Memory B cell (primary cell): ENCODE data around the gene RASD2.
"Not testable (repeated sequence)": the region's sequence is repeated elsewhere in the genome, so short reads cannot be mapped to it uniquely, and the experiment has no call there.

Source experiments
- ATAC-seq: fragments of 150-1000 bp; cut with Tn5 transposase; 2 replicates; pipeline ENCODE4 v1.10.0; 2021; ENCODE audit warnings: low read depth, mild to moderate bottlenecking, moderate library complexity
- DNase-seq, 2 donors: peaks; one replicate each; pipeline ENCODE4 v3.0.0; 2022; ENCODE audit warnings: low spot score in 2 of 2
- H3K27ac Mint-ChIP-seq: one replicate; pipeline ENCODE4 v1.8.0; 2022; ENCODE audit warnings: mild to moderate bottlenecking, moderate library complexity, mixed read lengths
- H3K27me3 Mint-ChIP-seq: one replicate; pipeline ENCODE4 v1.8.0; 2022; ENCODE audit warnings: mixed read lengths
- H3K36me3 Mint-ChIP-seq: one replicate; pipeline ENCODE4 v1.8.0; 2022; ENCODE audit warnings: mild to moderate bottlenecking, mixed read lengths
- H3K4me1 Mint-ChIP-seq: one replicate; pipeline ENCODE4 v1.8.0; 2022; ENCODE audit warnings: mixed read lengths
- H3K4me3 Mint-ChIP-seq: one replicate; pipeline ENCODE4 v1.8.0; 2022; ENCODE audit warnings: mild to moderate bottlenecking, moderate library complexity, mixed read lengths
- H3K9me3 Mint-ChIP-seq: one replicate; pipeline ENCODE4 v1.8.0; 2022; ENCODE audit warnings: mixed read lengths

Gene RASD2

GRCh38 chr22:35510481-35510934, 30.1 kb upstream of the RASD2 start:
- no peak for ATAC-seq
- Mint-ChIP-seq H3K4me3 (no peak overlapping the region), H3K4me1 (no peaks in the 10 kb centered on the region), H3K36me3 (no peaks in the 10 kb centered on the region), H3K27me3 (peaks cover 14% of the 10 kb centered on the region), H3K27ac (no peak overlapping the region), H3K9me3 (peaks cover 1% of the 10 kb centered on the region)
- DNase-seq, result no peak

- Mint-ChIP-seq H3K36me3 (no peaks in the 10 kb centered on the region), H3K27me3 (peaks cover 15% of the 10 kb centered on the region), H3K4me1 (no peaks in the 10 kb centered on the region), H3K27ac (no peak overlapping the region), H3K4me3 (no peak overlapping the region), H3K9me3 (peaks cover 1% of the 10 kb centered on the region)
- ATAC-seq (no peak), DNase-seq (no peak)
Measured at GRCh38 chr22:35510951-35511350, 29.7 kb upstream of the RASD2 start.

- H3K4me3 Mint-ChIP-seq, result no peak overlapping the region
- H3K27me3 Mint-ChIP-seq, result peaks cover 25% of the 10 kb centered on the region
- H3K36me3 Mint-ChIP-seq, result no peaks in the 10 kb centered on the region
- no peak overlapping the region for H3K27ac Mint-ChIP-seq
- no peaks in the 10 kb centered on the region for H3K4me1 Mint-ChIP-seq
- no peak for DNase-seq
- no peak for ATAC-seq
- peaks cover 1% of the 10 kb centered on the region for H3K9me3 Mint-ChIP-seq
Measured at GRCh38 chr22:35514366-35514765, 26.3 kb upstream of the RASD2 start.

- H3K4me3 Mint-ChIP-seq, H3K4me1 Mint-ChIP-seq, ATAC-seq, H3K9me3 Mint-ChIP-seq, DNase-seq, H3K27ac Mint-ChIP-seq, H3K36me3 Mint-ChIP-seq: not testable (repeated sequence)
- peaks cover 28% of the 10 kb centered on the region for H3K27me3 Mint-ChIP-seq
Measured at GRCh38 chr22:35515952-35516351, 24.7 kb upstream of the RASD2 start.

GRCh38 chr22:35516723-35517122, 23.9 kb upstream of the RASD2 start:
- H3K27ac Mint-ChIP-seq, result no peak overlapping the region
- H3K36me3 Mint-ChIP-seq, result no peaks in the 10 kb centered on the region
- peaks cover 28% of the 10 kb centered on the region for H3K27me3 Mint-ChIP-seq
- no peaks in the 10 kb centered on the region for H3K4me1 Mint-ChIP-seq
- ATAC-seq (no peak), DNase-seq (no peak)
- H3K9me3 Mint-ChIP-seq, result no peaks in the 10 kb centered on the region
- H3K4me3 Mint-ChIP-seq, result no peak overlapping the region

DNA sequence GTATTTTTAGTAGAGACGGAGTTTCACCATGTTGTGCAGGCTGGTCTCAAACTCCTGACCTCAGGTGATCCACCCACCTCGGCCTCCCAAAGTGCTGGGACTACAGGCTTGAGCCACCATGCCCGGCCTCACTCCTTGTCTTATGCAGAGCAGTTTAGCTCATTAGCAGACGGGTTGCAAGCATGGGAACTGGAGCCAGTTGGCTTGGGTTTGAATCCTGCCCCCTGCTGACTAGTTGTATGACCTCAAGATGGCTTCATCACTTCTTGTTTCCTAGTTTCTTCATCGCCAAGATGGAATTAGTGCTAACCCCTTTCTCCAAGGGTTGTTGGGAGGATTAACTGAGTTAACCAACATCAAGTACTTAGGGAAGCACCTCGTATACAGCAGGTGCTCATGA, 23.4 kb upstream of the RASD2 start:
- Mint-ChIP-seq H3K27ac (no peak overlapping the region), H3K27me3 (peaks cover 29% of the 10 kb centered on the region), H3K4me1 (no peaks in the 10 kb centered on the region), H3K9me3 (no peaks in the 10 kb centered on the region), H3K4me3 (no peak overlapping the region), H3K36me3 (no peaks in the 10 kb centered on the region)
- ATAC-seq (no peak), DNase-seq (no peak)

- Mint-ChIP-seq H3K4me1 (peaks cover 3% of the 10 kb centered on the region), H3K27me3 (peaks cover 33% of the 10 kb centered on the region), H3K4me3 (no peak overlapping the region), H3K9me3 (no peaks in the 10 kb centered on the region), H3K27ac (no peak overlapping the region), H3K36me3 (no peaks in the 10 kb centered on the region)
- DNase-seq (no peak), ATAC-seq (no peak)
Measured at GRCh38 chr22:35517769-35518530, 22.7 kb upstream of the RASD2 start.

DNA sequence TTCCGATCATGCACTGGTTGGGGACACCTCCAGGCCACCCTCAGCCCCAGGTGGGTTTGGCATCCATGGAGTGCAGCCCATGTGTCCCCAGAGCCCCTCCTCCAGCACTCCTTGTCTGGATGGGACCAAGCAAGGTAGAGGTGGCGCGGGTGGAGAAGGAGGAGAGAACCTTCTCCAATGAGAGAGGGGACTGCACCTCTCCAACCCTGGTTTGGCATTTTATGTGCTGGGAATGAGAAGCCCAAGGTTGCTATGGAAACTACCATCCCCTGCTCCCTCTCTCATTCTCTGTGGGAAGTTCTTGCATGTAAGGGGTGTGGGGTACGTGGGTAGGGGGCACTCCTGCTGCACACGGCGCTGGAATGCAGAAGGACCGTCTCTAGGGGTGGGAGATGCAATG, 21.8 kb upstream of the RASD2 start:
- peaks cover 3% of the 10 kb centered on the region for H3K4me1 Mint-ChIP-seq
- H3K27me3 Mint-ChIP-seq, result peaks cover 29% of the 10 kb centered on the region
- H3K4me3 Mint-ChIP-seq, result no peak overlapping the region
- ATAC-seq (no peak), DNase-seq (no peak)
- no peaks in the 10 kb centered on the region for H3K9me3 Mint-ChIP-seq
- no peaks in the 10 kb centered on the region for H3K36me3 Mint-ChIP-seq
- no peak overlapping the region for H3K27ac Mint-ChIP-seq

DNA sequence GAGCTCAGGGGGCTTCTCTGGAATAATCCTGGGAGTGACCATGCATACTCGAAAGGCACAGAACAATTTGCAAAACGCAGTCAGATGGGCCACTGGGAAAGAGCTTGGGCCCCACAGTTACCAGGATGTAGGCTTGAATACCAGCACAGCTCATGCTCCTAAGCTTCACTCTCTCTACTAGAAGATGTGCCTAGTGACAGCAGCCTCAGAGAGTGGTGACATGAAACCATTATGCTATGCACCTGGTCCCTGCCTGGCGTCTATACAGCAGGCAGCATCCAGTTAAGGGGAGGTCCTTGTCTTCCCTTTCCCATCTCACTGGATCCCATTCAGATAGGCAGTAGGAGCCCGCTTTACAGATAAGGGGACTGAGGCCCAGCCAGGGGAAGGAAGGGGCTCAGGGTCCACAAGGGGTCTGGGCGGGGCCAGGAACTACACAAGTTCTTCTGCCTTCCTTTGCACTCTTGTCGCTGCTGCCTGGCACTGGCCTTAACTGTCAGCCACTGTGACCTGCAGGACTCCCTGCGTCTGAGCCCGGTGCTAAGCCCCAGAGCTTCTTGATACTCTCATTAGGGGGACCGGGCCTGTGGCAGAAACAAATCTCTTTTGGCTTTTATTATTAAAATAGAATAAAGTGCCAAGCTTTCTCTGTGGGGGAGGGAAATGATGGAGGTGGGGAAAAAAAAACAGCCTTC, 21.2 kb upstream of the RASD2 start:
- Mint-ChIP-seq H3K4me3 (no peak overlapping the region), H3K27me3 (peaks cover 29% of the 10 kb centered on the region), H3K4me1 (peaks cover 3% of the 10 kb centered on the region), H3K9me3 (no peaks in the 10 kb centered on the region), H3K36me3 (no peaks in the 10 kb centered on the region), H3K27ac (no peak overlapping the region)
- DNase-seq (no peak), ATAC-seq (no peak)

DNA sequence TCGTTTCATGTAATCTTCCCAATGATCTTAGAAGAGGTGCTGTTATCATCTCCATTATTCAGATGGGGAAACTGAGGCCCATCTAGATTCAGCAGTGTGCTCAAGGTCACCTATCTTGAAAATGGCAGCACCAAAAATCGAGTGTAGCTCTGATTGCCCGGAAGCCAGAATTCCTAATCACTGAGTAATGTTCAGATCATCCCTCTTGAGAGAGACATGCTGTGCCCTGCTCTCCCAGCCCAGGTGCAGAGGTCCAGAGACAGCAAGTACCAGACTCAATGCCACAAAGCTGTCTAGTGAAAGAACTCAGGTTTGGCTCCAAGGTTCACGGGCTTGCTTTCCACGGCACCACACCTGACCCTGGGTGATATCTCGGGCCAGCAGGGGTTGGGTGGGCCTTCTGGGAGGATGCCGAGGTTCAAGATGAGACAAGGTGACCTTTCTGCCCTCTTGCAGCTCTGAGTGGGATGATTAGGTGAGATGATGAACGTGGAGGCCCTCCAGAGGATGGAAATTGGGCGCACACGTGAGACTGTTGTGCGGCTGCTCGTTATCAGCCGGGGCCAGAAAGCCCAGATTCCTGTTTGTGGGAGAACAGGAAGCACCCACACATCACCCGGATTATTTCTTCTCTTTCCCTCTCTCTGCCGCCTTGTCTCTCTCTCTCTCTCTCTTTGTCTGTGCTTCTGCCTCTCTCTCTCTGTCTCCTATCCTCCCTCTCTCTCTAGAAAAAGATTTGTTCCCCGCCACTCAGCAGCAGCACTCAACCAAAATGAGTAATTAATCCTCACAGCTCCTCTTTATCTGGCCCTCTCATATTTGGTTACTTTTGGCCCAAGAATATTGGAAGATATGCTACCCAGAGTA, 19.0 kb upstream of the RASD2 start:
- no peak overlapping the region for H3K27ac Mint-ChIP-seq

GRCh38 chr22:35522225-35523149, 18.1 kb upstream of the RASD2 start:
- H3K36me3 Mint-ChIP-seq, result no peaks in the 10 kb centered on the region
- H3K4me1 Mint-ChIP-seq, result peaks cover 13% of the 10 kb centered on the region
- H3K9me3 Mint-ChIP-seq, result no peaks in the 10 kb centered on the region
- no peak overlapping the region for H3K4me3 Mint-ChIP-seq
- peaks cover 24% of the 10 kb centered on the region for H3K27me3 Mint-ChIP-seq
- ATAC-seq (no peak), DNase-seq (no peak)
- H3K27ac Mint-ChIP-seq, result no peak overlapping the region

More for the DNA sequence above, 19.0 kb upstream of the RASD2 start:
- no peak for DNase-seq
- Mint-ChIP-seq H3K36me3 (no peaks in the 10 kb centered on the region), H3K9me3 (no peaks in the 10 kb centered on the region), H3K4me1 (peaks cover 7% of the 10 kb centered on the region), H3K4me3 (no peak overlapping the region), H3K27me3 (peaks cover 26% of the 10 kb centered on the region)
- no peak for ATAC-seq

GRCh38 chr22:35523167-35523947, 17.3 kb upstream of the RASD2 start:
- no peak overlapping the region for H3K27ac Mint-ChIP-seq
- ATAC-seq (no peak), DNase-seq (no peak)
- no peaks in the 10 kb centered on the region for H3K36me3 Mint-ChIP-seq
- H3K9me3 Mint-ChIP-seq, result no peaks in the 10 kb centered on the region
- H3K4me3 Mint-ChIP-seq, result no peak overlapping the region
- peaks cover 19% of the 10 kb centered on the region for H3K27me3 Mint-ChIP-seq
- H3K4me1 Mint-ChIP-seq, result peaks cover 16% of the 10 kb centered on the region
